HepG2 (cell line): ENCODE results near the gene SYT7. TPM values are rescaled to one million over a fixed set of nuclear protein-coding genes. Genes with fewer than 3 reads are reported as not detected.

Experiments
- ATAC-seq: fragments of 200-7000 bp; cut with Tn5 transposase; 3 replicates; pipeline ENCODE4 v1.9.1; 2020; ENCODE audit warnings: mild to moderate bottlenecking, moderate library complexity
- BruUV-seq: library from RNA; stranded (reverse); fragments of 400-500 nt; replicated peaks from 2 replicates; lab custom pipeline; 2021; lab: Mats Ljungman, UMichigan
- CTCF ChIA-PET: fragments of 300-600 bp; formaldehyde crosslinking; extraction: SDS; loops from one replicate; lab custom pipeline; 2021; ENCODE audit warnings: low total read pairs, inconsistent platforms, low intra/inter-chr PET ratio; lab: Yijun Ruan, JAX
- POLR2A ChIA-PET: fragments of 350-600 bp; sonication (Branson Sonifier 250); formaldehyde crosslinking; loops from one replicate; lab custom pipeline; 2020; ENCODE audit warnings: antibody characterized with exemption, inconsistent platforms; lab: Yijun Ruan, JAX
- DNase-seq: peaks from one replicate; pipeline ENCODE4 v3.0.0-alpha.2; 2015; ENCODE audit warnings: low spot score
- FAIRE-seq: peaks from 3 replicates; lab custom pipeline; 2011; peaks lifted over from hg19 to GRCh38; lab: Jason Lieb, UNC
- H2AFZ ChIP-seq: one replicate; pipeline ENCODE4 v1.6.1; 2011; ENCODE audit warnings: low read length, inconsistent platforms
- H3K27ac ChIP-seq: fragments of 300-600 bp; 3 replicates; pipeline ENCODE4 v1.8.0; 2011; ENCODE audit warnings: mixed run types, mild to moderate bottlenecking, mixed read lengths, low read length, inconsistent platforms; ENCODE audit not compliant: insufficient read depth; ENCODE audit errors: extremely low read length
- H3K27me3 ChIP-seq, 2 experiments: fragments of 200-600 bp in 1 of 2; 2 replicates in 1 of 2; 3 replicates in 1 of 2; pipeline versions ENCODE4 v1.6.0 to v1.8.0; 2011; ENCODE audit warnings: low read length in 2 of 2, mild to moderate bottlenecking in 2 of 2, moderate library complexity in 2 of 2, inconsistent platforms in 1 of 2; ENCODE audit not compliant: insufficient read depth in 2 of 2, control insufficient read depth in 1 of 2
- H3K36me3 ChIP-seq, 2 experiments: fragments of 200-600 bp in 1 of 2; replicated peaks in 1 of 2; 2 replicates in 1 of 2; 3 replicates in 1 of 2; pipeline versions ENCODE4 v1.5.1 to v1.8.0; 2011; ENCODE audit warnings: low read length in 2 of 2, inconsistent platforms in 1 of 2; ENCODE audit not compliant: insufficient read depth in 2 of 2, control insufficient read depth in 1 of 2
- H3K4me1 ChIP-seq: 2 replicates; pipeline ENCODE4 v1.5.1; 2012; ENCODE audit warnings: low read length, inconsistent platforms; ENCODE audit not compliant: insufficient read depth
- H3K4me2 ChIP-seq: 2 replicates; pipeline ENCODE4 v1.6.0; 2011; ENCODE audit warnings: low read depth, low read length, inconsistent platforms
- H3K4me3 ChIP-seq, 3 experiments: fragments of 200-600 bp in 1 of 3; sonication (generic), shearing (Covaris generic) in 1 of 3; replicated peaks in 1 of 3; 2 replicates each; pipeline ENCODE4 v1.5.1; 2011 to 2016; ENCODE audit warnings: low read length in 3 of 3, inconsistent platforms in 2 of 3, low read depth in 2 of 3, mild to moderate bottlenecking in 2 of 3, control low read depth in 1 of 3, mixed read lengths in 1 of 3; ENCODE audit not compliant: insufficient read depth in 1 of 3
- H3K79me2 ChIP-seq: one replicate; pipeline ENCODE4 v1.6.1; 2011; ENCODE audit warnings: low read length, inconsistent platforms; ENCODE audit not compliant: insufficient read depth
- H3K9ac ChIP-seq: 2 replicates; pipeline ENCODE4 v1.6.0; 2011; ENCODE audit warnings: mild to moderate bottlenecking, low read depth, low read length, inconsistent platforms; ENCODE audit not compliant: insufficient read depth
- H3K9me3 ChIP-seq: 2 replicates; pipeline ENCODE4 v1.5.1; 2012; ENCODE audit warnings: mild to moderate bottlenecking, low read length
- H4K20me1 ChIP-seq: 2 replicates; pipeline ENCODE4 v1.6.0; 2011; ENCODE audit warnings: inconsistent platforms, mild to moderate bottlenecking, low read length, moderate library complexity; ENCODE audit not compliant: insufficient read depth
- ARID4A ChIP-seq: sonication (generic); formaldehyde crosslinking; IDR thresholded peaks from 2 replicates; pipeline ENCODE4 v1.5.0; 2020; ENCODE audit warnings: mild to moderate bottlenecking, missing genetic modification reagents, borderline replicate concordance
- ARNT ChIP-seq: fragments of 450-650 bp; IDR thresholded peaks from 2 replicates; pipeline ENCODE4 v1.6.1; 2017
- JUNB ChIP-seq: sonication (generic); formaldehyde crosslinking; IDR thresholded peaks from 2 replicates; pipeline ENCODE4 v1.8.0; 2022; ENCODE audit warnings: missing genetic modification reagents, mild to moderate bottlenecking, borderline replicate concordance
- NFE2 ChIP-seq: sonication (generic); formaldehyde crosslinking; IDR thresholded peaks from 2 replicates; pipeline ENCODE4 v1.4.0; 2020; ENCODE audit warnings: missing genetic modification reagents
- SUZ12 ChIP-seq: fragments of 150-350 bp; IDR thresholded peaks from 2 replicates; pipeline ENCODE4 v1.6.1; 2014; ENCODE audit warnings: low read depth, low read length
- ZBTB7B ChIP-seq: sonication (generic); formaldehyde crosslinking; IDR thresholded peaks from 2 replicates; pipeline ENCODE4 v1.4.0; 2020; ENCODE audit warnings: missing genetic modification reagents
- ZNF143 ChIP-seq: sonication (generic); formaldehyde crosslinking; IDR thresholded peaks from 2 replicates; pipeline ENCODE4 v1.4.0; 2020; ENCODE audit warnings: missing genetic modification reagents
- ZSCAN12 ChIP-seq: sonication (generic); formaldehyde crosslinking; IDR thresholded peaks from 2 replicates; pipeline ENCODE4 v1.9.0; 2021; ENCODE audit warnings: mild to moderate bottlenecking, missing genetic modification reagents
- WGBS: methylation state at CpG from one replicate; pipeline ENCODE4 v1.1.6; 2017; ENCODE audit warnings: low lambda C conversion rate; 5-methylcytosine and 5-hydroxymethylcytosine counted together
- in situ Hi-C: cut with HindIII; loops from 2 replicates; pipeline ENCODE4 v1.10.0; 2017; ENCODE audit warnings: low pct_unique_long_range_greater_than_20kb; ENCODE audit not compliant: extremely low pct_ligation_motif_present
- intact Hi-C: fragments of 100-400 bp; cut with micrococcal nuclease; formaldehyde crosslinking; loops from one replicate; pipeline ENCODE4 v1.10.0; 2022; ENCODE audit not compliant: unreplicated experiment
- polyA plus RNA-seq, 8 experiments: library from polyadenylated mRNA; depleted of rRNA in 3 of 8; stranded (reverse) in 7 of 8; unstranded in 1 of 8; fragments of >200 nt; fragmentation: Illumina TruSeq in 4 of 8; extraction: Trizol in 4 of 8; gene quantifications; 2 replicates each; pipeline versions ENCODE4 v1.2.1 to v1.2.3, GENCODE V29; 2011 to 2016; ENCODE audit warnings: low read depth in 4 of 8, missing spikeins in 1 of 8, mixed read lengths in 1 of 8; ENCODE audit not compliant: insufficient read depth in 1 of 8
- total RNA-seq, 5 experiments: library from RNA; depleted of rRNA; stranded (reverse); fragments of >200 nt; fragmentation: Illumina TruSeq; extraction: Trizol; gene quantifications; 2 replicates each; pipeline ENCODE4 v1.2.3, GENCODE V29; 2016; ENCODE audit warnings: low read depth in 1 of 5
- TF ChIP-seq, protein P1 (sequence below): sonication (generic); formaldehyde crosslinking; IDR thresholded peaks from 2 replicates; pipeline ENCODE4 v1.5.1; 2020; ENCODE audit warnings: missing genetic modification reagents, mild to moderate bottlenecking, borderline replicate concordance
- TF ChIP-seq, protein P2 (sequence below): sonication (generic); formaldehyde crosslinking; IDR thresholded peaks from 2 replicates; pipeline ENCODE4 v1.5.0; 2020; ENCODE audit warnings: mild to moderate bottlenecking, low read depth, missing genetic modification reagents, borderline replicate concordance
- TF ChIP-seq, protein P3 (sequence below): IDR thresholded peaks from 2 replicates; pipeline ENCODE4 v1.6.1; 2012; ENCODE audit warnings: low read length, improper control_type of control experiment

Gene SYT7
- total and polyA plus RNA-seq, 2 of the 13 experiments (the other 11 are each of a cell fraction or from before 2014, with no cell fraction given): 1.4 to 4.4 TPM

- TF ChIP-seq, protein P1, sequence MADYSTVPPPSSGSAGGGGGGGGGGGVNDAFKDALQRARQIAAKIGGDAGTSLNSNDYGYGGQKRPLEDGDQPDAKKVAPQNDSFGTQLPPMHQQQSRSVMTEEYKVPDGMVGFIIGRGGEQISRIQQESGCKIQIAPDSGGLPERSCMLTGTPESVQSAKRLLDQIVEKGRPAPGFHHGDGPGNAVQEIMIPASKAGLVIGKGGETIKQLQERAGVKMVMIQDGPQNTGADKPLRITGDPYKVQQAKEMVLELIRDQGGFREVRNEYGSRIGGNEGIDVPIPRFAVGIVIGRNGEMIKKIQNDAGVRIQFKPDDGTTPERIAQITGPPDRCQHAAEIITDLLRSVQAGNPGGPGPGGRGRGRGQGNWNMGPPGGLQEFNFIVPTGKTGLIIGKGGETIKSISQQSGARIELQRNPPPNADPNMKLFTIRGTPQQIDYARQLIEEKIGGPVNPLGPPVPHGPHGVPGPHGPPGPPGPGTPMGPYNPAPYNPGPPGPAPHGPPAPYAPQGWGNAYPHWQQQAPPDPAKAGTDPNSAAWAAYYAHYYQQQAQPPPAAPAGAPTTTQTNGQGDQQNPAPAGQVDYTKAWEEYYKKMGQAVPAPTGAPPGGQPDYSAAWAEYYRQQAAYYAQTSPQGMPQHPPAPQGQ (CRISPR knock-in tag): no peak
- TF ChIP-seq SUZ12 (no peak), ARNT (no peak), JUNB (CRISPR knock-in tag) (no peak)
- TF ChIP-seq, protein P2, sequence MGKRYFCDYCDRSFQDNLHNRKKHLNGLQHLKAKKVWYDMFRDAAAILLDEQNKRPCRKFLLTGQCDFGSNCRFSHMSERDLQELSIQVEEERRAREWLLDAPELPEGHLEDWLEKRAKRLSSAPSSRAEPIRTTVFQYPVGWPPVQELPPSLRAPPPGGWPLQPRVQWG (CRISPR knock-in tag): no peak
- TF ChIP-seq, all 625 proteins: peak for 0
Measured at GRCh38 chr11:61499816-61500491, 80.9 kb downstream of the SYT7 start (continued).

GRCh38 chr11:61498767-61499341, 82.0 kb downstream of the SYT7 start:
- H4K20me1 ChIP-seq: no peaks in the 10 kb centered on the region
- whole genome bisulfite sequencing: 43% methylated on average over 15 of the region's 15 CpGs
- H2AFZ ChIP-seq: no peak overlapping the region
- intact Hi-C loops: no loop called here
- H3K36me3 ChIP-seq: no peaks in the 10 kb centered on the region
- H3K4me3 ChIP-seq: no peak overlapping the region
- DNase-seq: no peak
- H3K27ac ChIP-seq: no peak overlapping the region
- H3K4me1 ChIP-seq: peaks cover 33% of the 10 kb centered on the region
- no peak for ATAC-seq
- H3K79me2 ChIP-seq: no peaks in the 10 kb centered on the region
- BruUV-seq: no TSS peak
- FAIRE-seq: no peak
- ChIA-PET CTCF (no interaction called here), POLR2A (interaction anchor here (1.4 kb wide), 1 partner anchor 9 kb away, joined by 4 read pairs; no protein-coding TSS in a partner anchor)
- H3K9me3 ChIP-seq: no peaks in the 10 kb centered on the region
- H3K4me2 ChIP-seq: peak overlapping the region; percentile 16
- in situ Hi-C loops: no loop called here
- H3K27me3 ChIP-seq: peaks cover 3 to 5% of the 10 kb centered on the region in 2 experiments; a peak in 2 of 5 replicates
- no peak overlapping the region for H3K9ac ChIP-seq
- TF ChIP-seq NFE2 (CRISPR knock-in tag) (no peak), ZBTB7B (CRISPR knock-in tag) (no peak), ZSCAN12 (CRISPR knock-in tag) (no peak), ZNF143 (CRISPR knock-in tag) (peak; percentile 66), ARID4A (no peak)
- TF ChIP-seq, protein P3, sequence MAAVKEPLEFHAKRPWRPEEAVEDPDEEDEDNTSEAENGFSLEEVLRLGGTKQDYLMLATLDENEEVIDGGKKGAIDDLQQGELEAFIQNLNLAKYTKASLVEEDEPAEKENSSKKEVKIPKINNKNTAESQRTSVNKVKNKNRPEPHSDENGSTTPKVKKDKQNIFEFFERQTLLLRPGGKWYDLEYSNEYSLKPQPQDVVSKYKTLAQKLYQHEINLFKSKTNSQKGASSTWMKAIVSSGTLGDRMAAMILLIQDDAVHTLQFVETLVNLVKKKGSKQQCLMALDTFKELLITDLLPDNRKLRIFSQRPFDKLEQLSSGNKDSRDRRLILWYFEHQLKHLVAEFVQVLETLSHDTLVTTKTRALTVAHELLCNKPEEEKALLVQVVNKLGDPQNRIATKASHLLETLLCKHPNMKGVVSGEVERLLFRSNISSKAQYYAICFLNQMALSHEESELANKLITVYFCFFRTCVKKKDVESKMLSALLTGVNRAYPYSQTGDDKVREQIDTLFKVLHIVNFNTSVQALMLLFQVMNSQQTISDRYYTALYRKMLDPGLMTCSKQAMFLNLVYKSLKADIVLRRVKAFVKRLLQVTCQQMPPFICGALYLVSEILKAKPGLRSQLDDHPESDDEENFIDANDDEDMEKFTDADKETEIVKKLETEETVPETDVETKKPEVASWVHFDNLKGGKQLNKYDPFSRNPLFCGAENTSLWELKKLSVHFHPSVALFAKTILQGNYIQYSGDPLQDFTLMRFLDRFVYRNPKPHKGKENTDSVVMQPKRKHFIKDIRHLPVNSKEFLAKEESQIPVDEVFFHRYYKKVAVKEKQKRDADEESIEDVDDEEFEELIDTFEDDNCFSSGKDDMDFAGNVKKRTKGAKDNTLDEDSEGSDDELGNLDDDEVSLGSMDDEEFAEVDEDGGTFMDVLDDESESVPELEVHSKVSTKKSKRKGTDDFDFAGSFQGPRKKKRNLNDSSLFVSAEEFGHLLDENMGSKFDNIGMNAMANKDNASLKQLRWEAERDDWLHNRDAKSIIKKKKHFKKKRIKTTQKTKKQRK: no peak
